ENCODE measurements around the gene INPP5E.

Gene INPP5E

GRCh38 chr9:136379891-136380290 lies 59.8 kb downstream of the INPP5E start:
- DNase-seq, result no peak

GRCh38 chr9:136379401-136379800 lies 60.2 kb downstream of the INPP5E start:
- DNase-seq, result no peak

DNA sequence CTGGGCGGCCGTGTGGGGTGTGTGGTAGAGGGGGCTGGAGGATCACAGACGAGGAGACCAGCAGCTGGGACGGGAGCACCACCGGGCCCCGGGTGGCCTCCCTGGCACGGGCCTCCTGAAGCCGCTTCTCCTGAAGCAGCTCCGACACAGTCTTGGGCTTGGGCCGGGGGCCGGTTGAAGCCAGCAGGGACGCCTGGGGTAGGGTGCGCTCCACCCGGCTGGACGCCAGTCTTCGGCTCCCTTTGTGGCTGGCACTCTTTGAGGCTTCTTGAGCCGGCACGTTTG lies 60.7 kb downstream of the INPP5E start:
- DNase-seq, result no peak

All from CD4-positive, alpha-beta T cell treated with Interleukin-1 beta for 1 hour (primary cell).